Stimulated activated CD4-positive, alpha-beta T cell treated with anti-CD3 and anti-CD28 coated beads, Interleukin-4, amount 100 ng/mL, for 24 hours (primary cell): Measurements from ENCODE around the gene RNF224.

Experiments
- DNase-seq: peaks from one replicate; pipeline ENCODE4 v3.0.0-alpha.2; 2020

The RNF224 gene

DNA sequence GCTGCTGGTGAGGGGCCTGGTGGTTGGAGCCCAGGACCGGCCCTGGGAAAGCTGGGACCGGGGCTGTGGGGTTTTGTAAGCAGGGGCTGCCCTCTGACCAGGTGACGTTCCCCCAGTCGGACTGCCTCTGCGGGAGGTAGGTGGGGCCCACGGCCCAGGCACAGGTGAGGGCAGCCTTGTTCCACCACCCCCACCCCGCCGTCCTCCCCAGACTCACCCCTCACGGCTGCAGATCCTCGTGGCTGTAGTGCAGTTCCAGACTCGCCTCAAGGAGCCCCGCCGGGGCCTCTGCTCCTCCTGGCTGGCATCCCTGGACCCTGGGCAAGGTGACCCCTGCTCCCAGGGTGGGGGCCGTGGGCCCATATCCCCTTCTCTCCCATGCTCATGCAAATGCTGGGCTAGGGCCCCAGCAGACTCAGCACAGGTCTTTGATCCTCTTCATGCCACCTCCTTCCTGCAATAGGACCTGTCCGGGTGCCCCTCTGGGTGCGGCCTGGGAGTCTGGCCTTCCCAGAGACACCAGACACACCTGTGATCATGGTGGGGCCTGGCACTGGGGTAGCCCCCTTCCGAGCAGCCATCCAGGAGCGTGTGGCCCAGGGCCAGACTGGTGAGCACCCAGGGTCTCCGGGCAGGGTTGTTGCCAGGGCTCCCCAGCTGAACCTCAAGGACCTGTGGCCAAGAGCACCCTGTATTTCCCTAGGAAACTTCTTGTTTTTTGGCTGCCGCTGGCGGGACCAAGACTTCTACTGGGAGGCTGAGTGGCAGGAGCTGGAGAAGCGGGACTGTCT lies 11.9 kb upstream of the RNF224 start:
- DNase-seq = no peak

DNA sequence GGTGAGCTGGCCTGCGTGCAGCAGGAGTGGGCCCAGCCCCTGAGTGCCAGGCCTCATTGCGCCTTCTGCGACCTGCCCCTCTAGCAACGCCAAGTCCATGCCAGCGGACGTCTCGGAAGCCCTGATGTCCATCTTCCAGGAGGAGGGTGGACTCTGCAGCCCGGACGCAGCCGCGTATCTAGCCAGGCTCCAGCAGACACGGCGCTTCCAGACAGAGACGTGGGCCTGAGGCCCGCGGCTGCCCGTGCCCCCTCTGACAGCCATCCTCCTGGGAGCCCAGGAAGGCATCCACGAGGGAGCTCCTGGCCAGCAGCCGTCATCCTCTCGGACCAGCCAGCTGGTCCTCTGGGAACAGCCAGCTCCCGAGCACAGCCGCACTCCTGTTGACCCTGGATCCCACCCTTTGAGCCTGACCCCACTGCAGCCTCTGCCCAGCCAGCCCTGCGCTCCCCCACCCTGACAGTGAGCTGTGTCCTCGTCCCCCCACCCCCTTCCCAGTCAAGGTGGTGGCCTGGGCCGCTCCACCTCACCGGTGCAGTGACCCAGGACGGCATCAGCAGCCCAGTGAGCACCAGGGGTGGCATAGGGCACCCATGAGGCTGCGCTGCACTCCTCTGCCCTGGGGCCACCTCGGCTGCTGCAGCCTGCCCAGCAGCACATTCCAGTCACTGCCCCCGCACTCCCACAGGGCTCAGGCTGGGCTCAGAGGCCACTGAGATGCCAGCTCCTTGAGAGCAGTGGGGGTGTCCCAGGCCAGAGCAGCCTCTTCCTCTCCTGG lies 10.9 kb upstream of the RNF224 start:
- DNase-seq = no peak

DNA sequence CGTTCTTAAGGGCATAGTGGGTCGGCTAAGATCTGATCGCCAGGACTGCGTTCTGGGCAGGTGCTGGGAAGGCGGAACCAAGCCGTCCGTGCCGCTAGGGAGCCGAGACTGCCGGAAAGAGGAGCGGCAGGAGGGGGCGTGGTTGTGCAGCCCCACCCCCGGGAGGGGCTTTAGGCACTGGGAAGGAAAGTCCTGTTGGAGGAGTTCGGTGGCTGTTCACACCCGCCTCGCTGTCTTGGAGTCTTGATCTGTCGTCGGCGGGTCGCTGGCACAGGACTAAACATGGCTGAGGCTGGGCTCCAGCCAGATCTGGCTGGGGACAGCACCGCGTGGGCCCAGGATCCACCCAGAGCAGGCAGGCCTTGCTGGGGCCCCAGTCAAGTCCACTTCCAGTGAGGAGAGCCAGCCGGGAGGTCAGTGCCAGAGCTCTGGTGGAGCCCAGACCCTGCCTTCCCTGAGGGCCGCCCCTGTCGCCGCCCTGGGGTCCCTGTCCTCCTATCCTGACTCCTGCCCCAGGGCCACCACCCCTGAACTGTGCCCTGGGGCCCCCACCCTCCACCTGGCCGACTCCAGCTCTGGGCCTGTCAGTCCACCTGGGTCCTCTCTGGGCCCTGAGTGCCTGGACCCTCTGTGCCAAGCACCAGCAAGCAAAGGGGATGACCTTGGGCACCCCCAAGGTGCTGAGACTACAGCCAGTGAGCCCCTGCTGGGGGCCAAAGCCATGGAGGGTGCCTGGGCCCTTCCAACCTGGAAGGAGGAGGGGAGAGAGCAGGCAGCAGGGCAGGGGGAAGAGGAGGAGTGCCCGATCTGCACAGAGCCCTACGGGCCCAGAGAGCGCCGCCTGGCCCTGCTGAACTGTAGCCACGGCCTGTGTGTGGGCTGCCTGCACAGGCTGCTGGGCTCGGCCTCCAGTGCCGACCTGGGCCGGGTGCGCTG lies 9.8 kb upstream of the RNF224 start:
- DNase-seq = no peak

DNA sequence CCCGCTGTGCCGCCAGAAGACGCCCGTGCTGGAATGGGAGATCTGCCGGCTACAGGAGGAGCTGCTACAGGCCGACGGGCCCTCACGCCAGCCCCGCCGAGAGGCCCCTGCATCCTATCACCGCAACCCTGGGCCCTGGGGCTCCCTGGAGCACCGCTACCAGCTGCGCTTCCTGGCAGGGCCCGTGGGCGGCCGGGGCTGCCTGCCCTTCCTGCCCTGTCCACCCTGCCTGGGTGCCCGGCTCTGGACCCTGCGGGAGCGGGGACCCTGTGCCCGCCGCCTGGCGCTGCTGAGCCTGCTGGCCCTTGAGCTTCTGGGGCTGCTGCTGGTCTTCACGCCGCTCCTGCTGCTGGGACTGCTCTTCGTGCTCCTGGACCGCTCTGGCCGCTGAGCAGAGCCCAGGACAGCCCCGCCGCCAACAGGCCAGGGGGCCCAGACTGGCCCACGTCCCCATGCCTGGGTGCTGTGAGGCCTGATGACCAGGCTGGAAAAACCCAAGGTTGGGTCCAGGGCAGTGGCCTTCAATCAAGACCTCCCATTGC lies 9.0 kb upstream of the RNF224 start:
- DNase-seq = no peak

DNA sequence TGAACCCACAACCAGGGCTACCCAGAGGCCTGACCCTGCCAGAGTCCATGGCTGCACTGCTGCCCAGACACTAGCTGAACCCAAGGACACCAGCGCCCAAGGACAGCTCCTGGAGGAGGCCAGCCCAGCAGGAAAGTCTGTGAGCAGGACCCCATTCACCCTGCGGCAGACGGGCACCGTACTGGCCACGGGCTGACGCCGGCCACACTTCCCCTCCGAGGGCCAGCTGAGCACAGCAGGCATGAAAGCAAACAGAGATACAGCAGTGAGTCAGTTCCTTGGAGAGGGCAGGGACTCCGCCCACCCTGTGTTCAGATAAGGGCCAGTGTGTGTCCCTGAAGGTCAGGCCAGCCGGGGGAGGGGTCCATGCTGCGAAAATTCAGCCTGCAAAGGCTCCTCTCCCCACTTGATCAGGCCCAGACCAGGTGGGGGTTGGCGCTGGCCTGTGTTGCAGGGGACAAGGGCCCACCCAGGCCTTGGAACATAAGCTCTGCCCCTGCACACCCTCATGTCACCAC lies 8.5 kb upstream of the RNF224 start:
- DNase-seq = no peak

DNA sequence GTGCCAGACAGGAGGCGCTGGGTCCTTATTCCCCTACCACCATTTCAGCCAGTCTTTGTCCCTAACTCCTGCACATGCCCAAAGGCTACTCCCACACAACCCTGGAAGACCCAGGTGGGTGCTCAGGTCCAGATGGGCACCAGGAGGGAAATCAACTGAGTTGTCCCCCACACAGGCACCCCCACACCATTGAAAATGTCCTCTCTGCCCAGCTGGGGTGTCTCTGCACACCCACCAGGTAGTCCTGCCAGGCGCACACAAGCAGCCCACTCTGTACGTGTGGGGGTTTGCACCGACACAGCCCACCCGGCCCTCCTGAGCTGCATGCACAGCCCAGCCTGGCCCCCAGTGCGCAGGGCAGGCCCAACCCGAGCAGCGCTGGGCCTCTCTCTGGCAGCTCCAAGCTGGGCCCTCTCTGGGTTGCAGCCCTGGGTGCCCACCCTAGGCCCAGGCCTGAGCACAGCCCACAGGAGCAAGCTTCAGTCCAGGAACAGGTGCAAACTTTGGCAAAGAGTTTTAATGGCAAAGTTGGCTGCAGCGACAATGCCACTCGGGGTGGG lies 7.5 kb upstream of the RNF224 start:
- no peak for DNase-seq

DNA sequence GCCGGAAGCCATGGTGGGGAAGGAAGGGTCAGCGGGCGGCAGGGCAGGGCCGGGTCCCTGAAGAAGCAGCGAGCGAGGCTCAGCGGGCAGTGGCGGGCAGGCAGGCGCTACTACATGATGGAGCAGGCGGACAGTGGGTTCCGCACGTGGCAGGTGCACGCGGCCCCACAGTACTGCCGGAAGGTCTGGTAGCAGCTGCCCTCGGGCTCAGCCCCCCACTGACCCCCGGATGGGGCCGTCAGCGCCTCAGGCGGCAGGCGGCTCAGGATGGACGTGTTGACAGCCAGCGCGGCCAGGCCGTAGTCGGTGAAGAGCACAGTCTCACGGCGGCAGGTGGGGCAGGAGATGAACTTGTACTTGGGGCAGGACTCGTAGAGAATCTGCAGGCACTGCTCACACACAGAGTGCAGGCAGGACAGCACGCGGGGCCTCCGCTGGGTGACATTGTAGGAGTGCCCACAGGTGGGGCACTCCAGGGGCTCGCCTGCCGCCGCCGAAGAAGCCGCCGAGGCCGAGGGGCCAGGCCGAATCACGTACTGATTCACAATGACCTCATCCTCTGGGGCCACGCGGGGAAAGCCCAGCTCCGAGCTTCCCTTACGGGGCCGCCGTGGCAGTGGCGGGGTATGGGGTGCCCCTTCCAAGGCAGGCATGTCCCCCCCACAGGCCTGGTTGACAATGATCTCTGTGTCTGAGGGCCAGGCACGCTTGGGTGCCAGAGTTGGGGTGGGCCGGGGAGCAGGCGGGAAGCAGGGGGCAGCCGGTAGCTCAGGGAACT lies 6.8 kb upstream of the RNF224 start:
- no peak for DNase-seq

DNA sequence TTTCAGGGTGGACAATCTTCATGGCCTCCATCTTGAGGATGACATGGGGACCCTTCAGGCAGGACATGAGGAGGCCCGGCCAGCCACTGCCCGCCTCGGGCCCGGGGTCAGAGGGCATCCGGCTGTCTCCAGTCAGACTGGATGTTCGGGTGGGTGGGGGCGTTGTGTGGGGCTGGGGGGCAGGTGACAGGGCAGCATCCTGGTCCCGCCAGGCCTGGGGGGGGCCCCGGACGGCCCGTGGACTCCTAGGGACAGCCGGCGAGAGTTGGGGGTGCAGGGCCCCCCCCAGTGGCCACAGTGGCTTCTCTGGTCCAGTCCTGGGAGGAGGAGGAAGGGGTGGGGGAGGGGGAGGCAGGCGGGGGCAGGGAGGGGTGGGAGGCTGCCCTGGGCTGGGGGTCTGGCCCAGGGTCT lies 6.2 kb upstream of the RNF224 start:
- no peak for DNase-seq

DNA sequence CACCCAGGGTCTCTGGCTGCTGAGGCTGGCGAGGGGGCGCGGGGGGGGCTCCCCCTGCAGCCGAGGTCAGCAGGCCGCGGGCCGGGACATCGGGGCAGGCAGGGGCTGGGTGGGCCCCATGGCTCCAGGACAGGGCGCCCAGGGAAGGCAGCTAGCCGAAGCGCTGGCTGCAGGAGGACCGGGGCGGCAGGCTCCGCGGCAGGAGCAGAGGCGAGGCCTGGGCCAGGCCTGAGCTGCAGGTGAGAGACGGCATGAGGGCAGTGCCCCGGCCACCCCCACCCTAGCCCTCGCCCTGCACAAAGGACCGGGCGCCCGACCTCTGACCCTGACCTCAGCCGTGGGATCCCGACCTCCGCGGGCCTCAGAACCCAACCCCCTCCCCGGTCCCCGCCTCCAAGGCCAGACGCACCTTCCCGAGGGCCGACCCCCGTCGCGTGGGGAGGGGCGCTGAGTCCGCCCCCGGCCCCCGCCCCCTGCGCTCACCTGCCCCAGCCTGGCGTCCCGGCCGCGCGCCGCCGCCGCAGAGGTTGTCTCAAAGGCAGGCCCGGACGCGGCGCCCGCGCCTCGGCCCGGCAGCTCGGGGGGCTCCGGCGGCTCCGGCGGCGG lies 5.7 kb upstream of the RNF224 start:
- DNase-seq = no peak

DNA sequence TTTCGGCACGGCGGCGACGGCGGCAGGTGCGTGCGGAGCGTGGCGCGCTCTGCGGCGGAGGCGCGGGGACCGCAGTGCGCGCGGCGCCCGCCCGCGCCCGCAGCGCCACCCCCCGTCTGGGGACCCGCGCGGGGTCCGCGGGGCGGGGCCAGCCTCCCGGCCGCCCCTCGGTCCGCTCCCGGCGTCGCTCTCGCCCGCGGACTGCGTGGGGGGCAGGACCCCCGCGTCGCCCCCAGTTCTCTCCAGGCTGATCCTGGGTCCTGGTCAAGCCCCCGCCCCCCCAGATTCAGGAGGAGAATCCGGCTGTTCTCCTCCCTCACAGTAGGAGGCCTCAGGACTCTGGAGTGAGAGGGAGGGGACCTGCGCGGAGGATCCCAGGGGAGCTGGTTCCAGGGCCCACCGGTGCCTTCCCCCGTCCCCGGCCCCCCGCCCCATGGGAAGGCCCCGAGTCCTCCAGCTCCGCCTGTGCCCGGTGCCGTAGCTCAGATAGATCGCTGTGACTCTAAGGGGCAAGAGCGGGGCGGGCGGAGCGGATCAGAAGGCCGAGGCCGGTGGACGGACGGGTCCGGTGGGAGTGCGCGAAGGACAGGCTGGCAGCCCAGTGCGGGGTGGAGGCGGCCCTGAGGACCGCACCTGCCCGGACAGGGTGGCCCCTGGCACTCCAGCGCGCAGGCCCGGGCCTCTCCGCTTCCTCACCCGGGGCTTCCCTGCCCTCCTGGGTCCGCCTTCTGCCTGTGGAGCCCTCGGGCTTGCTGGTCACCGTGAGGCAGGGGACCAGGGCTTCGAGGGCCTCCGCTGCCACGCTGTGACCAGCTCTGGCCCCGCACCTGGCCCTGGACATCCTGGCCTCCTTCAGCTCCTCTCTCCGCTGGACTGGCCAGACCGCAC lies 4.9 kb upstream of the RNF224 start, which contains the start of gene RNF208:
RNF208 (minus strand) TSS at position 51 of the 888 bp plus-strand sequence. CDS start 1,028 bp downstream, outside the sequence.
- DNase-seq = no peak

DNA sequence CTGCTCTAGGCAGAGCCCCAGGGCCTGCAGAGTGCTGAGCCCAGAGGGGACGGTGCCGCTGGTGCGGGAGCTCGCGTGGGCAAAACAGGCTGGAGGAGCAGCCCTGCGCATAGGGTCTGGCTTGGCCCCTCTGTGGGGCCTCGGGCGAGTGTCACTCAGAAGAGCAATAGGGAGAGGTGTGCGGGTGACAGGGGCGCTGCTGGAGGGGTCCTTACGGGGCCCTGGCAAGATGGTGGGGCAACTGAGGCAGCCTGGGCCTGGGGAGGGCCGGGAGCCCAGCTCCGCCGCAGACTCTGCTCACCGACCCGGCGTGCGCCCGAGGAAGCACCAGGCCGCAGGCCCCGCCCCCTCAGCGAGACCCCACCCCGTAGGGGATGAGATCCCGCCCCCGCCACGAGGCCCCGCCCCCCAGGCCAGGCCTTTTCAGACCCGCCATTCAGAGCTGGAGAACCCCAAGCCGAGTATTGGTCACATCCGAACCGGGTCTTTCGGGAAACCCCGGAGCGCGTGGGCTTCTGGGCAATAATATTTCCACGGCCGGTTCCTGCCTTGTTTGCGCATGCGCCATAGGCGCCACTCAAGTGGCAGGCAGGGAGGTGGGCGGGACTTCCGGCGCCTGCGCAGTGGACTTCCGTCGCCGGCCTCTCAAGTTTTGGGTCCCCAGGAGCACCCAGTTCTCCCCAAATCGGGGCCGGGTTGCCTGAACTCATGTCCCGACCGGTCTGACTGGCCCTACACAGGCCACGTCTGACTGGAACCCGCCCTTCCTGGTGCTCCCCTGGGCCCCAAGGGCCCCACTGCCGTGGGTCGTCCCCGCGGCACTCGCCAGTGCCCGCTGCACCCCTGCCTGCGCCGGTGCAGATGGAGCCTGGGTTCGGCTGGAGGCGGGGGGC lies 4.0 kb upstream of the RNF224 start:
- DNase-seq = peak; percentile 99

DNA sequence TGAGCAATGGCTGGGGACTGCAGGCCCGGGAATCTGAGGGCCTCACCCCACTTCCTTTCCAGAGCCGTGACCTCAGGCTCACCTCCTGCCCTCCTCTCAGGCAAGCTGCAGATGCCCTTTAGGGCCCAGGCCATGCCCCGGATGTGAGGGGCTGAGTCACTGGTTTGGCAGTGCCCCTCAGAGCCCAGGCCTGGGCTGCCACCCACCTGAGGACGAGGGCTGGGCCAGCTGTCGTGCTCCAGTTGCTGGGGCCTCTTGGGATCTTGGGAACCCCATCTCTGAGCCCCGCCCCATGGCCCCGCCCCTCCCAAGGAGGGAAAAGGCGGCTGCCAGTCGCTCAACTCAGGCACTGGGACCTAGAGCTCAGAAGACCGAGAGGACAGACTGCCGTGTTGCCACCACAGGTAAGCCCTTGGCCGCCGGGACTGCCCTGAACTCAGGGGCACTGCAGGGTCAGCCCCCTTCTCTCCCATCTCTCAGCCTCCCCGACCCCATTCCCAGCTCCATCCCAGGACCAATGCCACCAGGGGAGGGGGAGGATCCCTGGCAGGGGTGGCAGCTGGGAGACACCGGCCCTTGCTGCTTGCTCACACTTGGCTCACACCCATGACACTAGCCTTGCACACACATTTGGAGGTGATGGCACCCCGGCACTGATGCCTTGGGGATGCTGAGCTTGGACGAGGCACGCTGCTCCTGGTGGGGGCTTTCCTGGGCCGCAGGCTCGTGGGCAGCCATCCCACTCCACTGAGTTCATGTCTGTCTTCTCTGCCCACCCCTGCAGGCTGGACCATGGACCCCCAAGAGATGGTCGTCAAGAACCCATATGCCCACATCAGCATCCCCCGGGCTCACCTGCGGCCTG lies 2.2 kb upstream of the RNF224 start, which contains the start of gene CYSRT1:
CYSRT1 (plus strand) TSS at position 345 of the 865 bp plus-strand sequence; CDS start at position 793, 448 bp downstream.
- no peak for DNase-seq

DNA sequence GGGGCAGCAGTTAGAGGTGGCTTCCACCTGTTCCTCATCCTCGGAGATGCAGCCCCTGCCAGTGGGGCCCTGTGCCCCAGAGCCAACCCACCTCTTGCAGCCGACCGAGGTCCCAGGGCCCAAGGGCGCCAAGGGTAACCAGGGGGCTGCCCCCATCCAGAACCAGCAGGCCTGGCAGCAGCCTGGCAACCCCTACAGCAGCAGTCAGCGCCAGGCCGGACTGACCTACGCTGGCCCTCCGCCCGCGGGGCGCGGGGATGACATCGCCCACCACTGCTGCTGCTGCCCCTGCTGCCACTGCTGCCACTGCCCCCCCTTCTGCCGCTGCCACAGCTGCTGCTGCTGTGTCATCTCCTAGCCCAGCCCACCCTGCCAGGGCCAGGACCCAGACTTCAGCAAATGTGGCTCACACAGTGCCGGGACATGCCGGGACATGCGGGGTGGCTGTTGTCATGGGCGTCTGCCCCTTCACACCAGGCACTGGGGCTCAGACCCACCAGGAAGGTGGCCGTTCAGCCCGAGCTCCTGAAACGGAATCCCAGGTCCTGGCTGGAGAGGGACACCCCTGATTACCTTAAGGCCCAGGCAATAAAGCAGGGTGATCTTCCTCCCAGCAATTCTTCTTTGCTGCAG lies 1.5 kb upstream of the RNF224 start:
- no peak for DNase-seq

DNA sequence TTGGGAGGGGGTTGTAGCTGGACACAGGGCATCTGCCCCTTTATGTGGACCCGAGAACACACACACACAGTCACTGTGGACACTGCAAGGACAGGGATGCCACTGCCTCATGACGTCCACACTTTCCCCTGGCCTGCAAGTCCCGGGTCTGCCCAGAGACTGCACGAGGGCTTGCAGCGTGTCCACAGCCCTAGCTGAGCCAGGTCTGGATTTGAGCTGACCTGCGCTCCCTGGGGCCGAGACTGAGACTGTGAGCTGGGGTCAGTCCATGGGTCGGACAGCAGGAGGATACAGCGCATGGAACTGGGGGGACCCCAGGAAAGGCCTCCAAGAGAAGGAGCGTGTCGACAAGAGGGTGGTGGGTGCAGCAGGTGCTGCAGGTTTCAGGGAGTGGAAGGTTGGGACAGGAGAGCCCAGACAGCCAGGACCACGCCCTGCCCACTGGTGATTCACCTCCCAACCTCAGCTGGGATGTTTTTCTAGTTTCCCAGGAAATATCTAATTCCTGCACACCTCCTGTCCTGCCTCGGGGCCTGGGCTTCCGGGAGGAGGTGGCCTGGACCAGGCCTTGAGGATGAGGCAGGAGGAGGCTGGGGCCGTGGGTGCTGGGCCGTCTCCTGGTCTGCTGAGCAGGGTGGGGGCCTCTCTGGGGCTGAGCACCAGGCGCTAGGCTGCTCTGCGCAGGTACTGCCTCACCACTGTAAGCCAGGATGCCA lies 806 bp upstream of the RNF224 start:
- no peak for DNase-seq

DNA sequence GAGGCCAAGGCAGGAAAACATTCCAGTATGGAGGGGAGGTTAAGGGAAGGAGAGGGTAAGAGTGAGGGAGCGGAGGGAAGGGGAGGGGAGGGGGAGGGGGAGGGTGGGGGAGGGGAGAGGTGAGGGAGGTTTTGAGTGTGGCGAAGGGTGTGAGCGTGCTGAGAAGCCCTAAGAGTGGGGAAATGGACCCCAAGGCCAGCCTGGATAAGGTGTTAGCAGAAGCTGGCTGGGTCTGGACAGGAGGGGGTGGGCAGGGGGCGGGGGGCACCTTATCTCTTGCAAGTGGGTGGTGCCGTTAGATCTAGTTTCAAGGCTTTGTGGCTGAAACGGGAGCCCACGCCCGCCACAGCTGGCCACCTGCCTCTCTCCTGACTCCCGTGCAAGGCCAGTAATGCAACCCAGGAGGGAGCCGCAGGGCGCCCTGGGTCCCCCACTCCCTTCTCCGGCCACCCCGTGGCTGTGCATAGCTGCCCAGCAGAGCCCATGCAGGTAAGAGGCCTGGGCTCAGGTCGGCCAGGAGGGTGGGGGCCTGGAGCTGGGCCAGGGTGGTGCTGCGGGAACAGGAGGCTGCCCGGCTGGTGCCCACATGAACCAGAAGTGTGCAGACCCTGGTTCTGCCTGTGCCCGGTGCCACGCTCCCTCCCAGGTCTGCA lies 677 bp downstream of the RNF224 start:
- DNase-seq = no peak

DNA sequence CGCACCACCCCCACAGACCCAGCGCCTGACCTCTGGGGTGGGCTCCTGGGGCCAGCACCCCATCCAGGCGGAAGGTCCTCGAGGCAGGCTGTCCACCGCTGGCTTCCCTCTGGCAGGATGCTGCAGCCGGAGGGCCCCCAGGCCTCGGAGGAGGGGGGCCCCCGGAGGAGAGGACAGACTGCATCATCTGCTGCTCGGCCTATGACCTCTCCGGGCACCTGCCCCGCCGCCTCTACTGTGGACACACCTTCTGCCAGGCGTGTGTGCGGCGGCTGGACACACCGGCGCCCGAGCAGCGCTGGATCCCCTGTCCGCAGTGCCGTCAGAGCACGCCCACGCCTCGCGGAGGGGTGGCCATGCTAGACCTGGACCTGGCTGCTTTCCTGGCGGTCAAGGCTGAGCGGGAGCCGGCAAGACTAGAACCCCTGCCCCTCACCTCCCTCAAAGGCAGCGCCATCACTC lies 1.2 kb downstream of the RNF224 start:
- DNase-seq = no peak
